ENCODE data around the gene FAM227A. TPM values are rescaled to one million over a fixed set of nuclear protein-coding genes. Genes with fewer than 3 reads are reported as not detected.
"Not testable (repeated sequence)": the region's sequence is repeated elsewhere in the genome, so short reads cannot be mapped to it uniquely, and the experiment has no call there.

FAM227A gene
- total RNA-seq, 1 donor from 2014 or later = 10.3 TPM

GRCh38 chr22:38607680-38608079 is 48.5 kb downstream of the FAM227A start:
- Mint-ChIP-seq H3K4me1 (no peaks in the 10 kb centered on the region), H3K9me3 (no peaks in the 10 kb centered on the region), H3K4me3 (no peak overlapping the region), H3K27ac (no peak overlapping the region), H3K36me3 (peaks cover 22% of the 10 kb centered on the region), H3K27me3 (ENCODE audit: low read depth) (no peaks in the 10 kb centered on the region)
- TF ChIP-seq CTCF (IDR thresholded peaks at IDR 0.05; ENCODE audit: unreplicated experiment) = no peak
- DNase-seq (ENCODE audit: low spot score in 2 of 2, unreplicated experiment in 2 of 2) = no peak

- Mint-ChIP-seq H3K9me3 (no peaks in the 10 kb centered on the region), H3K27me3 (ENCODE audit: low read depth) (no peaks in the 10 kb centered on the region), H3K4me1 (no peaks in the 10 kb centered on the region), H3K36me3 (peaks cover 10% of the 10 kb centered on the region), H3K27ac (no peak overlapping the region), H3K4me3 (no peak overlapping the region)
- DNase-seq (ENCODE audit: low spot score in 2 of 2, unreplicated experiment in 2 of 2) = no peak
- TF ChIP-seq CTCF (IDR thresholded peaks at IDR 0.05; ENCODE audit: unreplicated experiment) = no peak
Measured at GRCh38 chr22:38602166-38602565, 54.0 kb downstream of the FAM227A start.

- Mint-ChIP-seq H3K27ac (no peak overlapping the region), H3K9me3 (no peaks in the 10 kb centered on the region), H3K4me1 (no peaks in the 10 kb centered on the region), H3K27me3 (ENCODE audit: low read depth) (no peaks in the 10 kb centered on the region), H3K36me3 (peaks cover 10% of the 10 kb centered on the region), H3K4me3 (no peak overlapping the region)
- TF ChIP-seq CTCF (IDR thresholded peaks at IDR 0.05; ENCODE audit: unreplicated experiment) = no peak
- no peak for DNase-seq (ENCODE audit: low spot score in 2 of 2, unreplicated experiment in 2 of 2)
Measured at GRCh38 chr22:38601221-38601764, 54.9 kb downstream of the FAM227A start.

- no peak for TF ChIP-seq CTCF (IDR thresholded peaks at IDR 0.05; ENCODE audit: unreplicated experiment)
- no peaks in the 10 kb centered on the region for H3K27me3 Mint-ChIP-seq (ENCODE audit: low read depth)
- H3K4me1 Mint-ChIP-seq = no peaks in the 10 kb centered on the region
- H3K27ac Mint-ChIP-seq = no peak overlapping the region
- H3K9me3 Mint-ChIP-seq = no peaks in the 10 kb centered on the region
- H3K36me3 Mint-ChIP-seq = peaks cover 9% of the 10 kb centered on the region
- no peak overlapping the region for H3K4me3 Mint-ChIP-seq
- DNase-seq (ENCODE audit: low spot score in 2 of 2, unreplicated experiment in 2 of 2) = no peak
Measured at GRCh38 chr22:38599466-38599865, 56.7 kb downstream of the FAM227A start.

GRCh38 chr22:38582923-38583322 is 73.3 kb downstream of the FAM227A start:
- not testable (repeated sequence) for H3K4me3 Mint-ChIP-seq
- H3K9me3 Mint-ChIP-seq = peaks cover 13% of the 10 kb centered on the region

GRCh38 chr22:38578505-38578904 is 77.7 kb downstream of the FAM227A start:
- Mint-ChIP-seq H3K27ac (no peak overlapping the region), H3K9me3 (no peaks in the 10 kb centered on the region), H3K4me1 (no peaks in the 10 kb centered on the region), H3K27me3 (ENCODE audit: low read depth) (no peaks in the 10 kb centered on the region), H3K4me3 (no peak overlapping the region), H3K36me3 (peaks cover 2% of the 10 kb centered on the region)
- DNase-seq (ENCODE audit: low spot score in 2 of 2, unreplicated experiment in 2 of 2) = no peak
- no peak for TF ChIP-seq CTCF (IDR thresholded peaks at IDR 0.05; ENCODE audit: unreplicated experiment)

More at GRCh38 chr22:38582923-38583322, 73.3 kb downstream of the FAM227A start:
- not testable (repeated sequence) for H3K4me1 Mint-ChIP-seq; H3K27ac Mint-ChIP-seq; DNase-seq (ENCODE audit: low spot score in 2 of 2, unreplicated experiment in 2 of 2); H3K27me3 Mint-ChIP-seq (ENCODE audit: low read depth)
- peaks cover 30% of the 10 kb centered on the region for H3K36me3 Mint-ChIP-seq
